Uterus (tissue), 4 donors: ENCODE results near the gene SAC3D1. TPM values are rescaled to one million over a fixed set of nuclear protein-coding genes. Genes with fewer than 3 reads are reported as not detected.

Experiments
- DNase-seq, 2 donors: peaks; one replicate each; pipeline ENCODE4 v3.0.0-alpha.2; 2019 to 2020
- H3K27ac ChIP-seq, 2 donors: fragments of 200-600 bp; sonication (generic); 1 replicate in 1 of 2; 2 replicates in 1 of 2; pipeline ENCODE4 v1.5.1; 2016 to 2018
- H3K27me3 ChIP-seq, 2 donors: fragments of 200-600 bp; sonication (generic); one replicate each; pipeline ENCODE4 v1.5.1; 2018 to 2019; ENCODE audit warnings: control low read depth in 1 of 2
- H3K36me3 ChIP-seq, 2 donors: fragments of 200-600 bp; sonication (generic); one replicate each; pipeline ENCODE4 v1.5.1; 2019; ENCODE audit warnings: control low read depth in 1 of 2
- H3K4me1 ChIP-seq, 2 donors: fragments of 200-600 bp; sonication (generic); one replicate each; pipeline ENCODE4 v1.5.1; 2018 to 2019; ENCODE audit warnings: control low read depth in 1 of 2
- H3K4me3 ChIP-seq, 2 donors: fragments of 200-600 bp; sonication (generic); 1 replicate in 1 of 2; 2 replicates in 1 of 2; pipeline ENCODE4 v1.5.1; 2018 to 2019; ENCODE audit warnings: mild to moderate bottlenecking in 1 of 2
- H3K9me3 ChIP-seq, 2 donors: fragments of 200-600 bp; sonication (generic); one replicate each; pipeline ENCODE4 v1.5.1; 2019; ENCODE audit warnings: control low read depth in 1 of 2
- CTCF ChIP-seq, 4 experiments: fragments of 200-600 bp in 2 of 4; fragments of 450-650 bp in 2 of 4; sonication (generic) in 2 of 4; IDR thresholded peaks; one replicate each; pipeline ENCODE4 v1.5.1; 2016 to 2019; ENCODE audit warnings: antibody characterized with exemption in 4 of 4, mild to moderate bottlenecking in 2 of 4, moderate library complexity in 1 of 4
- POLR2A ChIP-seq, 2 donors: fragments of 450-650 bp; IDR thresholded peaks; one replicate each; pipeline ENCODE4 v1.6.1; 2016; ENCODE audit warnings: antibody characterized with exemption in 2 of 2, mild to moderate bottlenecking in 1 of 2, moderate library complexity in 1 of 2
- intact Hi-C: fragments of 100-400 bp; cut with DNase I; formaldehyde crosslinking; loops from one replicate; pipeline ENCODE4 v1.15.1; 2023; ENCODE audit warnings: low total_unique reads
- total RNA-seq, 4 donors: library from RNA; depleted of rRNA in 3 of 4; stranded (reverse); fragments of >200 nt in 3 of 4; gene quantifications; one replicate each; pipeline versions ENCODE4 v1.1.0 to v1.2.4, GENCODE V29; 2014 to 2023
- donor health status: DM: yes; HTN: yes; CAD: no.

Gene SAC3D1
- total RNA-seq, 4 donors from 2014 or later: 1.5 to 22.3 (median 7.9) TPM

DNA sequence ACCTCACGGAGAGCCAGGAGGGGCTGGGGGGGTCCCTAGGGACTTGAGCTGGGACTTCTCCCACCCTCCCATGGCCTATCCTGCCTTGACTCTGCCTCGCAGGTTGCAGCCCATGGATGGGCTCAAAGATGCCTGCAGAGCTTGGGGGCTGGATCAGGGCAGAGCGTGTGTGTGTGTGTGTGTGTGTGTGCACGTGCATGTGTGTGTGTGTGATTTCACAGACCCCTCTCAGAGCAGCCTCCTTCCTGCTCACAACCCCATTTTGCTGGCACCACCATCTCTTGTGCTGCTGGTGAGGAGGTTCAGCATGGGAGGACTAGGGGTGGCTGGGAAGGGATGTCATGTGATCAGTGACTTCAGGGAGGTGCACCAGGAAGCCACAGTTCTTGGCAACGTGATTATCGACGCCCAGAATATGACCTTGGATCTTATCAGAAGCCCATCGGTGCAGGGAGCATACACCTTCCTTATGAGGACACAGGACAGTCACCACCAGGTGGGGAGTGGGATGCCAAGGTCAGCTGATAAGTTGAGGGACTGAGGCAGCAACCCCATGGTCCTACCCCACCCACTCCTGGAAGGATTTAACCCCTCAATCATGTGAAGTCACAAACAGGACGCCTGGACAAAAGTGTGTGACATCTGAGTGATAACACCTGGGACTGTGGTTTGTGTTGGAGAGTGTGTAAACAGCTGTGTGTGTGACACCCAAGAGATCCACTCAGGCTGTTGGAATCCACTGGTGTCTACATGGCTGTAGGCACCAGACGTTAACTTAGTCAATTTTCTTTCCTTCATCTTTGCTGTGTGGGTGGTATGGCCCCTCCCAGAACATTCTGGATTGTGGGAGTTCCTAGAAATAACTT is 19.2 kb downstream of the SAC3D1 start:
- Histone ChIP-seq H3K36me3 (no peaks in the 10 kb centered on the region), H3K4me3 (no peak overlapping the region), H3K9me3 (no peaks in the 10 kb centered on the region), H3K27ac (no peak overlapping the region), H3K4me1 (no peaks in the 10 kb centered on the region), H3K27me3 (no peaks in the 10 kb centered on the region)
- DNase-seq: no peak
- TF ChIP-seq POLR2A (IDR thresholded peaks at IDR 0.05): no peak
- TF ChIP-seq CTCF (IDR thresholded peaks at IDR 0.05): no peak
- intact Hi-C loops: no loop called here

GRCh38 chr11:65060913-65061408 is 20.0 kb downstream of the SAC3D1 start:
- Histone ChIP-seq H3K27me3 (no peaks in the 10 kb centered on the region), H3K36me3 (no peaks in the 10 kb centered on the region), H3K27ac (no peak overlapping the region), H3K4me3 (no peak overlapping the region), H3K9me3 (no peaks in the 10 kb centered on the region), H3K4me1 (no peaks in the 10 kb centered on the region)
- TF ChIP-seq CTCF (IDR thresholded peaks at IDR 0.05): no peak
- TF ChIP-seq POLR2A (IDR thresholded peaks at IDR 0.05): no peak
- no peak for DNase-seq
- intact Hi-C loops: no loop called here

DNA sequence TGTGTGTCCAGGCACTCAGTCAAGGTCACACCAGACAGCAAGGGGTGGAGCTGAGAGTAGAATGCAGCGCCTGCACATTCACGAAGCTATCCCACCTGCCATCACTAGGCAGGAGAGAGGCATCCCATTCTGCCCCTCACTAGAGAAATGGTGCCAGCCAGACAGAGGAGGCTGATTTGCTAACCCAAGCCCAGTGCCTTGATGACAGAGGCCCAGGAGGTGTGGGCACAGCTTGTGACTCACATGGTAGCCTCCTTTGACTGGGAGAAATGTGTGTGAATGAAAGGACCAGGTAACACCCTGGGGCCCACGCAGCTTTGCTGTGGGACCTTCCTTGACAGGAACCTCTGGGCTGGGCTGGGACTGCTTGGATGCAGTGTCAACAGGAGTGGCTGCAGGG is 22.5 kb downstream of the SAC3D1 start:
- intact Hi-C loops: no loop called here
- Histone ChIP-seq H3K4me1 (no peaks in the 10 kb centered on the region), H3K4me3 (no peak overlapping the region), H3K27me3 (no peaks in the 10 kb centered on the region), H3K36me3 (no peaks in the 10 kb centered on the region), H3K9me3 (no peaks in the 10 kb centered on the region), H3K27ac (no peak overlapping the region)
- DNase-seq: no peak
- TF ChIP-seq CTCF (IDR thresholded peaks at IDR 0.05): no peak
- TF ChIP-seq POLR2A (IDR thresholded peaks at IDR 0.05): no peak

GRCh38 chr11:65064847-65065240 is 23.8 kb downstream of the SAC3D1 start:
- no peak for TF ChIP-seq CTCF (IDR thresholded peaks at IDR 0.05)
- TF ChIP-seq POLR2A (IDR thresholded peaks at IDR 0.05): no peak
- H3K27me3 ChIP-seq: no peaks in the 10 kb centered on the region
- no peak overlapping the region for H3K4me3 ChIP-seq
- no peaks in the 10 kb centered on the region for H3K36me3 ChIP-seq
- intact Hi-C loops: no loop called here
- H3K27ac ChIP-seq: no peak overlapping the region
- no peaks in the 10 kb centered on the region for H3K9me3 ChIP-seq
- no peaks in the 10 kb centered on the region for H3K4me1 ChIP-seq
- no peak for DNase-seq

DNA sequence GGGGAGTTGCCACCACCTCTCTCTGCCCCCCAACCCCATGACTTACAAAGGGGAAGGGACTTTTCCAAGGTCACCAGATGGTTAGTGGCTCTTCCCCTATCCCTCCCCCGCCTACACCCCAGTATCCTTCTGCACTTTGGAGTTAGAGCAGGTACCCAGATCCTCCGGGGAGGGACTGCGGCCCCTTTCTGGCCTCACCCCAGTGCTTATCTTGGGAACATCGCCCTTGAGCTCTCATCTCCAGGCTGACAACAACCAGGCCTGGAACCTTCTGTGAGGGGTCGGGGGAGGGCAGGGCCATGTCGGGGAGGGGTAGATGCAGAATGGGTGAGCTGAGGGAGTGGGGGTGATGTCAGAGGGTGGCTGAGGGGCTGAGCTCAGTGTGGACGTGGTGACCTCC is 24.8 kb downstream of the SAC3D1 start:
- no peaks in the 10 kb centered on the region for H3K9me3 ChIP-seq
- H3K27me3 ChIP-seq: no peaks in the 10 kb centered on the region
- H3K4me1 ChIP-seq: no peaks in the 10 kb centered on the region
- TF ChIP-seq CTCF (IDR thresholded peaks at IDR 0.05) (no peak), POLR2A (IDR thresholded peaks at IDR 0.05) (no peak)
- no peak overlapping the region for H3K4me3 ChIP-seq
- no peak for DNase-seq
- no peaks in the 10 kb centered on the region for H3K36me3 ChIP-seq
- intact Hi-C loops: no loop called here
- no peak overlapping the region for H3K27ac ChIP-seq
